ENCODE results near the gene TBPL1.

The TBPL1 gene

GRCh38 chr6:133952815-133953633 is at the start of gene TBPL1:
Gene TBPL1, plus strand, starts transcription at chr6:133953224. Its CDS starts 26,902 bp downstream, at chr6:133980126.
- no peaks in the 10 kb centered on the region for H3K27me3 ChIP-seq (ENCODE audit: control insufficient read depth, insufficient read depth, low read length)
- peaks cover 7% of the 10 kb centered on the region for H3K79me2 ChIP-seq
- no peaks in the 10 kb centered on the region for H3K36me3 ChIP-seq (ENCODE audit: control insufficient read depth, insufficient read depth, low read length)
- peak within 1 kb of the TSS; percentile 58 for H3K9ac ChIP-seq
- peak within 1 kb of the TSS; percentile 87 for H3K27ac ChIP-seq
- H3K4me3 ChIP-seq (ENCODE audit: low read depth, low read length), result peak within 1 kb of the TSS; percentile 84
- peak within 1 kb of the TSS; percentile 81 for H3K4me2 ChIP-seq (ENCODE audit: low read length)
- H3K9me3 ChIP-seq (ENCODE audit: control insufficient read depth, low read length), result no peaks in the 10 kb centered on the region
- TF ChIP-seq CTCF (IDR thresholded peaks at IDR 0.05), result peak; percentile 15
- H3K4me1 ChIP-seq, result no peaks in the 10 kb centered on the region
- peak within 1 kb of the TSS; percentile 95 for H2AFZ ChIP-seq

DNA sequence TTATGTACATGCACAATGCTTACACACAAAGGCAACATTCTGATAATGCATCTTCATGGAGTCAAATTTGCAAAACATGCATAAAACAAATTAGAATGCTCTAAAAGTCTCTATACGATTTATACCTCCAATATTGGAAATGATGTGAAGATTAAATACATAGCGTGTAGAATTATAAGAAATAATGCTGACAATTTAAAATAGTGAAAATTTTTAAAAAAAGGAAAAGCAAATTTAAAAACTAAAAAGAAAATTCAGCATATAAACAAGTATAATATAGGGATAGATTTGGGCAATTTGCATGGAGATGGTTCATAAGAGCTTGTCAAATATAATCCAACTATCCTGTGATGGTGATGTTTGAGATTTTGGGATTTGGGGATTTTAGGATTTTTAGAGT is 49.2 kb upstream of the TBPL1 start:
- Histone ChIP-seq H3K36me3 (ENCODE audit: control insufficient read depth, insufficient read depth, low read length) (no peaks in the 10 kb centered on the region), H2AFZ (no peak overlapping the region), H3K27me3 (ENCODE audit: control insufficient read depth, insufficient read depth, low read length) (peaks cover 8% of the 10 kb centered on the region), H3K9ac (no peak overlapping the region), H3K27ac (no peak overlapping the region), H3K79me2 (no peaks in the 10 kb centered on the region), H3K9me3 (ENCODE audit: control insufficient read depth, low read length) (no peaks in the 10 kb centered on the region), H3K4me3 (ENCODE audit: low read depth, low read length) (no peak overlapping the region), H3K4me2 (ENCODE audit: low read length) (no peak overlapping the region), H3K4me1 (no peaks in the 10 kb centered on the region)
- TF ChIP-seq CTCF (IDR thresholded peaks at IDR 0.05), result no peak

- no peaks in the 10 kb centered on the region for H3K79me2 ChIP-seq
- no peak overlapping the region for H3K27ac ChIP-seq
- no peak overlapping the region for H3K4me2 ChIP-seq (ENCODE audit: low read length)
- H3K4me1 ChIP-seq, result no peaks in the 10 kb centered on the region
- peaks cover 8% of the 10 kb centered on the region for H3K27me3 ChIP-seq (ENCODE audit: control insufficient read depth, insufficient read depth, low read length)
- H3K9me3 ChIP-seq (ENCODE audit: control insufficient read depth, low read length), result no peaks in the 10 kb centered on the region
- no peaks in the 10 kb centered on the region for H3K36me3 ChIP-seq (ENCODE audit: control insufficient read depth, insufficient read depth, low read length)
- no peak overlapping the region for H3K4me3 ChIP-seq (ENCODE audit: low read depth, low read length)
- TF ChIP-seq CTCF (IDR thresholded peaks at IDR 0.05), result no peak
- no peak overlapping the region for H3K9ac ChIP-seq
- no peak overlapping the region for H2AFZ ChIP-seq
These were observed 47.0 kb upstream of the TBPL1 start for GRCh38 chr6:133906050-133906449.

DNA sequence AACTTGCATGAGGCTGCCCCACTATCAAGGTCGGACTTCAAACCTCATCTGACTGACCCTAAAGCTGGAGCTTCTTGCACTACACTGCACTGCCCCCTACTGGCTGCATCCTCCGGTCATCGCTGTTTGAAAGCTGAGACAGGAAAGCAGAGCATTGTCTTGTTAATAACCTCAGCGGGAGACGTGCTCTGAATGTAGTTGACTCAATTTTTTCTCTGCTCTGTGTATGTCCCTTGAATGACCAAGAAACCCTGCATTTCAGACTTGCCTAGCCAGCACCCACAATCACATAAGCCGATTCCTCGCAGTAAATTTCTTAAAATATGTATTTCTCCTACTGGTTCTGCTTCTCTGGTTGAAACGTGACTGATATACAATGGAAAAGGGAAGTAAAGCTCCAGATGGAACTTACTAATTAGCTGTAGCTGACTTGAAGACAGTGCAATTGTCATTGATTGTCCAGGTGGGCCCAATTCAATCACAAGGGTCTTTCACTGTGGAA is 36.3 kb upstream of the TBPL1 start:
- no peaks in the 10 kb centered on the region for H3K36me3 ChIP-seq (ENCODE audit: control insufficient read depth, insufficient read depth, low read length)
- no peak overlapping the region for H3K27ac ChIP-seq
- no peak overlapping the region for H3K4me2 ChIP-seq (ENCODE audit: low read length)
- H3K9me3 ChIP-seq (ENCODE audit: control insufficient read depth, low read length), result no peaks in the 10 kb centered on the region
- H3K4me1 ChIP-seq, result no peaks in the 10 kb centered on the region
- H3K9ac ChIP-seq, result no peak overlapping the region
- H3K27me3 ChIP-seq (ENCODE audit: control insufficient read depth, insufficient read depth, low read length), result no peaks in the 10 kb centered on the region
- no peaks in the 10 kb centered on the region for H3K79me2 ChIP-seq
- peak overlapping the region; percentile 13 for H2AFZ ChIP-seq
- H3K4me3 ChIP-seq (ENCODE audit: low read depth, low read length), result no peak overlapping the region
- peak; percentile 74 for TF ChIP-seq CTCF (IDR thresholded peaks at IDR 0.05)
